Neuron (in vitro differentiated cells): ENCODE results near the gene CHST11.

Experiments
- H2AFZ ChIP-seq: one replicate; pipeline ENCODE4 v1.6.1; 2013; ENCODE audit warnings: low read depth, mild to moderate bottlenecking, inconsistent platforms, low read length, moderate library complexity
- H3K27me3 ChIP-seq: one replicate; pipeline ENCODE4 v1.6.1; 2013; ENCODE audit warnings: low read length; ENCODE audit not compliant: insufficient read depth
- H3K36me3 ChIP-seq: one replicate; pipeline ENCODE4 v1.6.1; 2013; ENCODE audit warnings: low read length; ENCODE audit not compliant: insufficient read depth
- H3K4me1 ChIP-seq: one replicate; pipeline ENCODE4 v1.6.1; 2013; ENCODE audit warnings: low read length; ENCODE audit not compliant: insufficient read depth
- H3K4me3 ChIP-seq: 2 replicates; pipeline ENCODE4 v1.5.1; 2013; ENCODE audit warnings: mild to moderate bottlenecking, low read length, moderate library complexity
- H3K9me3 ChIP-seq: one replicate; pipeline ENCODE4 v1.6.1; 2013; ENCODE audit warnings: low read length

Gene CHST11

DNA sequence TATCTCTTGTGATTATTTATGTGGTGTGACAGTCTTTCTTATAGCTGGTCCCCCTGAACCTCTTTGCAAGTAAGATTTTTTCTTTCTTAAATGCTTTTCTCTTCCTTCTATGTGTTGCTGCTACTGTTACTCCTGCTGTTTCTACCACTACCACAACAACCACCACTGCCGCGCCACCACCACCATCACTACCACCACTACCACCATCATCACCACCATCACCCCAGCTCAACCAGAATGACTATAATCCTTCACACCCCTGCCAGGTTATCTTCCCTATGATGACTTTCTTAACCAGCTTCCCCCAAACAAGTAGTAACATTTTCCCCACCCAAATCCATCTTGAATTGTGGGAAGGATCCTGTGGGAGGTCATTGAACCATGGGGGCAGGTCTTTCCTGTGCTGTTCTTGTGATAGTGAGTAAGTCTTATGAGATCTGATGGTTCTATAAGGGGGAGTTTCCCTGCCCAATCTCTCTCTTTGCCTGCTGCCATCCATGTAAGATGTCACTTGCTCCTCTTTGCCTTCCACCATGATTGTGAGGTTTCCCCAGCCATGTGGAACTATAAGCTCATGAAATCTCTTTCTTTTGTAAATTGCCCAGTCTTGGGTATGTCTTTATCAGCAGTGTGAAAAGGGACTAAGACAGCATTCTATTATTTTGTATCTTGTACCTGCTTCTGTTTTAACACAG lies 52.2 kb downstream of the CHST11 start:
- no peaks in the 10 kb centered on the region for H3K4me1 ChIP-seq

DNA sequence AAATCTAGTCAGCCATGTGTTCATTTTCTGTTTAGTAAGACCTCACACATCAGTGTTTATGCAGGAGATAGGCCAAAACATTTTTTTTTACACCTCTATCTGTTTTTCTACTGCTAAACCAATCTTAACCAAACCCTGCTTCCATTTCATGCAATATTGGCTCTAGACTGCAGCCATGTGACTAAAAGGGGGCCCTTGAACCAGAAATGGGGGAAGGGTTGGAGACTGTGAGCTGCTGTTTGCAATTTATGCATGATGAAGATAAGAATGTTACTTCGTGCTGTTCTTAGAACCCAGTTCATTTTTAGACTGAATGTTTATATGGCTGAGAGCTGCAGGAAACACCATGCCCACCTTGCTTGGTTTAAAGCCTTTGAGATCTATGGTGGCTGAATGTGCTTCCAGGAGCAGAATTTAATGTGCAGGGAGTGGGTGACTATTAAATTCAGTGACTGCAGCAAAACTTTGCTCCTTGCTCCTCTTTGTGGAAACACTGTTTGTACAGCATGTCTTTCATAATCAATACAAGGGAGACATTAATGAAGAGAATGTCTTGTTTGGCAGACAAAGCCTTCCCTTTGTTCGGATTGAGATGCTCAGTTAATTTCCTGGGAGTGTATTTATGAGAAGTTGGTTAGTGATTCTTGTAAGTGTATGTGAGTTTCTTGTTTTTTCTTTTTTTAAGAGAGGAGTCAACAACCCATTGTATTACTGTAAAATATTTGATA lies 53.6 kb downstream of the CHST11 start:
- H3K9me3 ChIP-seq, result peaks cover 2% of the 10 kb centered on the region
- H3K36me3 ChIP-seq, result no peaks in the 10 kb centered on the region
- H2AFZ ChIP-seq, result no peak overlapping the region
- H3K4me1 ChIP-seq, result no peaks in the 10 kb centered on the region
- no peaks in the 10 kb centered on the region for H3K27me3 ChIP-seq
- no peak overlapping the region for H3K4me3 ChIP-seq

More for the DNA sequence above, 52.2 kb downstream of the CHST11 start:
- Histone ChIP-seq H2AFZ (no peak overlapping the region), H3K4me3 (no peak overlapping the region), H3K27me3 (no peaks in the 10 kb centered on the region), H3K9me3 (peaks cover 2% of the 10 kb centered on the region), H3K36me3 (no peaks in the 10 kb centered on the region)

DNA sequence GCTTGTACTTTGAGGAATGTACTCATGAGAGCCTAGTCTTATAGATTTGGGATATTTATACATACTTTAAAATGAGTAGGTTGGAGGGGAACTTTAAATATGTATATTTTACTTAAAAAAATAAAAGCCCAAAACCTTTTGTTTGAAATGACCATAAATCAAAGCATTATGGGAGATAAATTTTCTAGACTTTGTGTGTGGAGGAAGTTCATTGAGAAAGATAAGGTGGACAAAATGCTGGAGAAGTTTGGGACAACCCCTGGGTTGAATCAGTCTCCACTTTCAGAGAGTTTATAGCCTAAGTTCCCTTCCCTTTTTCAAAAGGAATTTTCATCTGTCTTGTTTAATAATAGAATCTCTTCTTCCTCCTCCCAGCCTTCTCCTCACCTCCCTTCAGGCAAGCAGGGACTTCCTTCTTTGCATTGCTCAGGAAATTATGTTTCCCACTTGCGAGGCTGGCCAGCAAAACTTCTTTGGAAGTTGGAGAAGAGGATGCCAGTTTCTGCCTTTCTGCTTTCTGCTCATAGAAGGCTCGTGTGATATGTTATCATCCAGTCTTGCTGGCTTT lies 54.2 kb downstream of the CHST11 start:
- Histone ChIP-seq H2AFZ (no peak overlapping the region), H3K9me3 (peaks cover 2% of the 10 kb centered on the region)

GRCh38 chr12:104513681-104514080 lies 56.9 kb downstream of the CHST11 start:
- Histone ChIP-seq H2AFZ (no peak overlapping the region), H3K9me3 (peaks cover 2% of the 10 kb centered on the region), H3K4me1 (no peaks in the 10 kb centered on the region), H3K27me3 (no peaks in the 10 kb centered on the region), H3K36me3 (no peaks in the 10 kb centered on the region), H3K4me3 (no peak overlapping the region)

More for the DNA sequence above, 54.2 kb downstream of the CHST11 start:
- Histone ChIP-seq H3K36me3 (no peaks in the 10 kb centered on the region), H3K4me3 (no peak overlapping the region), H3K4me1 (no peaks in the 10 kb centered on the region), H3K27me3 (no peaks in the 10 kb centered on the region)

- no peaks in the 10 kb centered on the region for H3K36me3 ChIP-seq
- no peaks in the 10 kb centered on the region for H3K9me3 ChIP-seq
- no peaks in the 10 kb centered on the region for H3K4me1 ChIP-seq
- no peaks in the 10 kb centered on the region for H3K27me3 ChIP-seq
- H2AFZ ChIP-seq, result no peak overlapping the region
- H3K4me3 ChIP-seq, result no peak overlapping the region
Observed at GRCh38 chr12:104514092-104514810, 57.5 kb downstream of the CHST11 start.

- no peaks in the 10 kb centered on the region for H3K27me3 ChIP-seq
- H3K9me3 ChIP-seq, result no peaks in the 10 kb centered on the region
- no peak overlapping the region for H3K4me3 ChIP-seq
- no peak overlapping the region for H2AFZ ChIP-seq
- H3K36me3 ChIP-seq, result no peaks in the 10 kb centered on the region
- peaks cover 4% of the 10 kb centered on the region for H3K4me1 ChIP-seq
Observed at GRCh38 chr12:104515899-104516298, 59.2 kb downstream of the CHST11 start.

- no peak overlapping the region for H2AFZ ChIP-seq
- H3K36me3 ChIP-seq, result no peaks in the 10 kb centered on the region
- no peaks in the 10 kb centered on the region for H3K27me3 ChIP-seq
- H3K4me1 ChIP-seq, result peaks cover 4% of the 10 kb centered on the region
- H3K9me3 ChIP-seq, result no peaks in the 10 kb centered on the region
- H3K4me3 ChIP-seq, result no peak overlapping the region
Observed at GRCh38 chr12:104516821-104517220, 60.1 kb downstream of the CHST11 start.

DNA sequence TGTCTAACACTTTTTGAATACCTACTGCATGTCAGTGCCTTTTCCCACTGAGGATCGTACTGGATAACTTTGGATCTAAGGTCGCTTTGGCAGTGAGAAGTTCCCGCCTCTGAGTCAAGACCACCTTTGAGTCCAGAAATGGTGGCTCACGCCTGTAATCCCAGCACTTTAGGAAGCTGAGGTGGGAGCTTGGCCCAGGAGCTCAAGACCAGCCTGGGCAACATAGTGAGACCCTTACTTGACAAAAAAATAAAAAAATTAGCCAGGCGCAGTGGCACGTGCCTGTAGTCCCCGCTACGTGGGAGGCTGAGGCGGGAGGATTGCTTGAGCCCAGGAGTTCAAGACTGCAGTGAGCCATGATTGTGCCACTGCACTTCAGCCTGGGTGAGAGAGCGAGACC lies 61.1 kb downstream of the CHST11 start:
- Histone ChIP-seq H3K27me3 (no peaks in the 10 kb centered on the region), H3K4me1 (peaks cover 4% of the 10 kb centered on the region), H3K9me3 (no peaks in the 10 kb centered on the region), H3K36me3 (no peaks in the 10 kb centered on the region), H2AFZ (no peak overlapping the region), H3K4me3 (no peak overlapping the region)

- H3K36me3 ChIP-seq, result no peaks in the 10 kb centered on the region
- peaks cover 4% of the 10 kb centered on the region for H3K4me1 ChIP-seq
- H3K9me3 ChIP-seq, result no peaks in the 10 kb centered on the region
- no peak overlapping the region for H3K4me3 ChIP-seq
- no peaks in the 10 kb centered on the region for H3K27me3 ChIP-seq
- H2AFZ ChIP-seq, result no peak overlapping the region
Observed at GRCh38 chr12:104519190-104520019, 62.7 kb downstream of the CHST11 start.

DNA sequence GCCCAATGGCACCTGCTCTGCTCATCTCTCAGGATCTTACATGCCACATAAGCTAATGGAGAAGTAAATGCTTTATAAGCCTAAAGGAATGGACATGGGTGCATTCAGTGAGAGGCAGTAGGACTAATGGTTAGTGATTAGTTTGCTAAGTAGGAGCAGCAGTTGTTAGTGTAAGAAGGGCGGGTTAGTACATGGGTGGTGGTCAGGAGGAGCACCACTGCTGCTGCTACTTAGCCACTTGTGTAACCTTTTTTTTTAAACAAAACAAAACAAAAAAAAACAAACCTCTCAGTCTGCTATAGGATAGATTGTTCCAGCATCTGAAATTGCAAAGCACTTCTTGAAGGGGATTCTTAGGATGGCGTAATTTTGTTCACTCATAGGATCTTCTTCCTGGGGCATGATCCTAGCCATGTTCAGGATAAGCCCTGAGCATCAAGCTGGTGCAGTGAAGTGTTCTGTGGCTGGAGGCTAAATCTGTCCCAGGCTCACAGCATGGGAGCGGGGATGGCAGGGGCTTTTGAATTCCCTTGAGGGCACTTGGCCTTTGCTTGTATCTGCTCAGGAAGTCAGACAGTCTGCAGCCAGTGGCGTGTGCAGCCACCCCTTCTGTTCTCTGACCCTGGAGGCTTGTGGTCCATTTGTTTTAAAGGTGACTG lies 63.6 kb downstream of the CHST11 start:
- Histone ChIP-seq H3K4me3 (no peak overlapping the region), H3K9me3 (no peaks in the 10 kb centered on the region), H3K36me3 (no peaks in the 10 kb centered on the region), H3K27me3 (no peaks in the 10 kb centered on the region), H3K4me1 (peaks cover 4% of the 10 kb centered on the region), H2AFZ (no peak overlapping the region)

GRCh38 chr12:104521731-104522130 lies 65.0 kb downstream of the CHST11 start:
- Histone ChIP-seq H2AFZ (no peak overlapping the region), H3K27me3 (no peaks in the 10 kb centered on the region), H3K4me3 (no peak overlapping the region), H3K9me3 (no peaks in the 10 kb centered on the region), H3K36me3 (no peaks in the 10 kb centered on the region), H3K4me1 (peaks cover 14% of the 10 kb centered on the region)
